ENCODE measurements around the gene SUCNR1. TPM values are rescaled to one million over a fixed set of nuclear protein-coding genes. Genes with fewer than 3 reads are reported as not detected.

The SUCNR1 gene
- total and polyA plus RNA-seq, 2 of the 4 experiments (the other 2 are of a cell fraction), result not detected

- no peak for TF ChIP-seq CTCF (conservative IDR thresholded peaks at IDR 0.05; ENCODE audit: low read depth, low read length)
- TF ChIP-seq RAD21 (IDR thresholded peaks at IDR 0.05; ENCODE audit: low read length), result no peak
These were observed 45.6 kb upstream of the SUCNR1 start (continued) for GRCh38 chr3:151827816-151828215.

All from IMR-90 (cell line).